HG02938 (cell line): Measurements from ENCODE around the gene ZNF154.
"Not testable (repeated sequence)": the region's sequence is repeated elsewhere in the genome, so short reads cannot be mapped to it uniquely, and the experiment has no call there.

Experiments
- ATAC-seq: cut with Tn5 transposase; IDR thresholded peaks from one replicate; pipeline ENCODE4 v1.9.1; 2021; ENCODE audit warnings: mild to moderate bottlenecking, moderate library complexity; ENCODE audit not compliant: unreplicated experiment

The ZNF154 gene

DNA sequence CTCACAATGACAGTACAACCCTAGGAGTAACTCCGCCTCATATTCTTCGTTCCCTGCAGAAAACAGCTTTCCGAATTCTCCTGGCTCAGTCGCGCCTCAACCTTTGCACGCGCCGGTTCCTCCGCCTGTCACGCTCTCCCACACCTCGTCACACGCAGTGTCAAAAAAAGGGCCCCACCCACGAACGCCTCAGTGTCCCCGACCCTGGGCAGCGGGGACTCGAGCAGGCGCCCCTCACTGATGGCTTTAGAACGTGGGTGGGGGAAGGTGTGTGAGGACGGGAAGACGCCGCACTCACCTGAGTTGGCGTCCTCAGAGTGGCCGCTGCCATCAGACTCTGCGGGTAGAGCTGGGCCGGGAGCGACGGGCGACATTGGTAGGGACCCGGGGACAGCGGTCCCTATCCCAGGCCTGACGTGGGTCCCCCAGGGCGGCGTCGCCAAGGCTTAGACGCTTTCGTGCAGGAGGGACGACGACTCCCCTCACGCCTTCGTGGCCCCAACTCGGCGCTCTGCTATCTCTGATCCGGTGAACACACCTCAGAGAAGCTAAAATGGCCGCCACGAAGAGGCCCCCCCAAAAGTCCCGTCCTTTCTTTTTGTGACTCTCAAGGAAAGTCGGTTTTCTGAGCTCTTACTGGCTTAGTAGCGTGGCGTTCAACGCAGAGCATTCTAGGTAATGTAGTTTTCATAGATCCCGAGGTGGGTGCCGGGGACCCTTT, at the start of gene ZNF154:
ZNF154 (minus strand) TSS at position 564 of the 721 bp plus-strand sequence; CDS start at position 331, 233 bp downstream.
- peak; percentile 62 for ATAC-seq

DNA sequence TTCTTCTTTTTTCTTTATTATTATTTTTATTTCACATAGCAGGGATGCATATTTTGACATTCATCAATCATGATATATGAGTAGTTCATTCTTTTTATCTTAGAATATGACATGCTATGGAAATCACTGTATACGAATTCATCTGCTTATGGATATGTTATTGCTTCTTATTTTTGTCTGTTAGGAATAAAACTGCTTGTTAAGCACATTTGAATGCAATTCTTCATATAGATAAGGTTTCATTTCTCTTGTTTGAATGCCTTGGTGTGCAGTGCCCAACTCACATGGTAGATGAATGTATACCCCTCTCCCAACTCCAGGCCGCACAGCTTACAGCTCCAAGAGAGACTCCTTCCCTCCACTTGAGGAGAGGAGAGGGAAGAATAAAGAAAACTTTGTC, 48.9 kb upstream of the ZNF154 start:
- ATAC-seq, result no peak

DNA sequence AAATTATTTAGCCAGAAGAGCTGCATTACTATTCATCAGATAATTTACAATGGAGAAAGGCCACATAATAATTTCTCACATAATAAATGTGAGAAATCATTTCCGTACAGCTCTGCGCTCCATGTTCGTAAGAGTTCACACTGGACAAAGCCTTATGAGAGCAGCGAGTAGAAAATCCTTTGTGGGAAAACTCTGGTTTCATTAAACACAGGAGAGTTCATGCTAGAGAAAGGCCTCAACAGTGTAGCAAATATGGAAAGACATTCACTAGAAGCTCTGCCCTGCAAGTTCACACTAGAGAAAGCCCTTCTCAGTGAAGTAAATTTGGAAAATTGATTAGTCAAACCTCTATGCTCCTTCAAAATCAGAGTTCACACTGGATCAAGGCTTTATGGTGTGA, 46.0 kb upstream of the ZNF154 start:
- ATAC-seq, result no peak

DNA sequence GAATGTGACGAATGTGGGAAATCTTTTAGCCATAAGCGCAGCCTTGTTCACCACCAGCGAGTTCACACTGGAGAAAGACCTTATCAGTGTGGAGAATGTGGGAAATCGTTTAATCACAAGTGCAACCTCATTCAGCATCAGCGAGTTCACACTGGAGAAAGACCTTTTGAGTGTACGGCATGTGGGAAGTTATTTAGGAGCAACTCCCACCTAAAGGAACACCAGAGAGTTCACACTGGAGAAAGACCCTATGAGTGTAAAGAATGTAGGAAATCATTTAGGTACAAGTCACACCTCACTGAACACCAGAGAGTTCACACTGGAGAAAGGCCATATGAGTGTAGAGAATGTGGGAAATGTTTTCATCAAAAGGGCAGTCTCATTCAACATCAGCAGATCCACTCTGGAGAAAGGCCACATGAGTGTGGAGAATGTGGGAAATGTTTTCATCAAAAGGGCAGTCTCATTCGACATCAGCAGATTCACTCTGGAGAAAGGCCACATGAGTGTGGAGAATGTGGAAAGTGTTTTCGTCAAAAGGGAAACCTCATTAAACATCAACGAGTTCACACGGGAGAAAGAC, 45.2 kb upstream of the ZNF154 start:
- no peak for ATAC-seq

DNA sequence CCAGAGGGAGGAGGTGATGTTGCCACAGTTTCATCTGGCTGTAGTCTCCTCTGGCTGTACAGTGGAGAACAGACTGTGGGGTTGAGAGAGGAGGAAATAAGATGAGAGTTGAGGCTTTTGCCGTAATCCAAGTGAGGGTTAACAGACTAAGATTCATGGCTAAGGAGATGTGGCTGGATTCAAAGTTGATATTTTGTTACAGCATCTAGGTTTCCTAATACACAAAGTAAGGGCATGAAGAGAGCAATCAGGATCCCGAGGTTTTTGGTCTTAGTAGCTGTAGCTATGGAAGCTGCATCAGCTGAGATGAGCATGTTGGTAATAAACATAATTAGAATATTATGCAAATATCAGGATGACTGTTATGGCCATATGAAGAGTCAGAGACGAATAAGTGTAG, 39.0 kb upstream of the ZNF154 start:
- ATAC-seq, result no peak

DNA sequence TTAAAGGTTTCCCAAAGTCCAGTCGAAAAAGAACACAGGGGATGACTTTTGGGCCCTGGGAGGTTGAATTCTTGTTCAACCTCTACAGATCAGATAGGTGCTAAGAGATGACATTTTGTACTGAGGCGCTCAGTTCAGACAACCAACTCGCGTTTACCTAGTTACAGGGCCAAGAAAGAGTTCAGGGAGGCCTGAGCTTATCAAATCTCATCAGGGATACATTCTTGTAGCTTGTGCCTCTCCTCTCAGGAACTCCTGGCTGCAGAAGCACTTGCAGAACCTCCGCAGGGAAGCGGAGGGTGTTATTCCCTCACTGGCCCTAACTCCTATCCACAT, 38.4 kb upstream of the ZNF154 start:
- ATAC-seq, result no peak

DNA sequence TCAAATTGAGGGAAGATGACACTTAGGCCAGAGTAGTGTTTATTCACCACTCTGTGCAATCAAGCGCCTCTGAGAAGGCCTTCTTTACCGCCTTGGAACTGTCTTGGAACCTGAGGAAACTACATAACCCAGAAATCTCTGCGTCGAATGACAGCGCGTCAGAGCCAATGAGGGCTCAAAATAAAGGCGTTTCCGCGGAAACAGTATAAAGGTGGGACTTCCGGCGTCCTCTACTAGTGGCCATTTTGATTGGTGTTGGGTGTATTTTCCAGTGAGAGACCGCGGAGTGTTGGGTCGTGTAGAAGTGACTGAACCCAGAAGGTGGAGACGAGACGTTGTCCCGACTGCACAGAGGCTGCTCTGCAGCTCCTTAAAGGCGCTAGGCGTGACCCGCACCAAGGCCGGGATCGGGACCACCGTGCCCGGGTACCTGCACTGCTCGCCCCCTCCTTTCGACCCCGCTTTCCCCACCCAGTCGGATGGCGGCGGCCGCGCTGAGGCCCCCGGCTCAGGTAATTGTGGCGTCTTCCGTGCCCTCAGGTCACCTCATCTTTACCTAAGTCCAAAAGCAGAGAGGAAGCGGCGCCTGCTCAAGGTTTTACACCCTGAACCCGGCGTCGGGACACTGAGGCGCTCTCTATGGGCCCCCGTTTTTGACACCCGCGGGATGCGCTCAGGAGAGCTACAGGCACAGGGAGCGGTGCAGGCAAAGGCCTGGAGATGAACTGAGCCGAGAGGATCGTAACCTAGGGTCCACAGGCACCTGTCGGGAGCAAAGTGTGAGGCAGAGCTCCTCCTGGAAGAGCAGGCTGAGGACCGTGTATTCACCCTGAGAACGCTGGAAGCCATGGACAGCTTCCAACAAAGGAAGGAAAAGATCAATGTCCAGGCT, 37.8 kb upstream of the ZNF154 start, which contains the start of gene ZNF776:
ZNF776 (plus strand) TSS at position 236 of the 892 bp plus-strand sequence; CDS start at position 480, 244 bp downstream.
- ATAC-seq, result peak; percentile 97

DNA sequence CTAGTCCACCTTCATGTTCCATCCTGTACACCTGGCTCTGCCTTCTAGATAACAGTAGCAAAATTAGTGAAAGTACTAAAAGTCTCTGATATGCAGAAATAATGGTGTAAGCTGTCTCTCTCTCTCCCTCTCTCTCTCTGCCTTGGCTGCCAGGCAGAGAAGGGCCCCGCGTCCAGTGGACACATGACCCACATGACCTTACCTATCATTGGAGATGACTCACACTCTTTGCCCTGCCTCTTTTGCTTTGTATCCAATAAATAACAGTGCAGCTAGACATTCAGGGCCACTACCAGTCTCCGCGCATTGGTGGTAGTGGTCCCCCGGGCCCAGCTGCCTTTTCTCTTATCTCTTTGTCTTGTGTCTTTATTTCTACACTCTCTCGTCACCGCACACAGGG, 29.8 kb upstream of the ZNF154 start:
- ATAC-seq, result not testable (repeated sequence)

DNA sequence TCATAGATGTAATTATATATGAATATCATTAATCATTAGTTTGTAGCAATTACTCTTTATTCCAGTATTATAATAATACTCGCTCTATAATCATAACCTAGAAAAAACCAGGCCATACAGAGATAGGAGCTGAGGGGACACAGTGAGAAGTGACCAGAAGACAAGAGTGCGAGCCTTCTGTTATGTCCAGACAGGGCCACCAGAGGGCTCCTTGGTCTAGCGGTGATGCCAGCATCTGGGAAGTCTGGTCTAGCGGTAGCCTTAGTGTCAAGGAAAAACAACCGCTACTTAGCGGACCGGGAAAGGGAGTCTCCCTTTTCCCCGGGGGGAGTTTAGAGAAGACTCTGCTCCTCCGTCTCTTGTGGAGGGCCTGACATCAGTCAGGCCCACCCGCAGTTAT, 29.3 kb upstream of the ZNF154 start:
- ATAC-seq, result not testable (repeated sequence)

DNA sequence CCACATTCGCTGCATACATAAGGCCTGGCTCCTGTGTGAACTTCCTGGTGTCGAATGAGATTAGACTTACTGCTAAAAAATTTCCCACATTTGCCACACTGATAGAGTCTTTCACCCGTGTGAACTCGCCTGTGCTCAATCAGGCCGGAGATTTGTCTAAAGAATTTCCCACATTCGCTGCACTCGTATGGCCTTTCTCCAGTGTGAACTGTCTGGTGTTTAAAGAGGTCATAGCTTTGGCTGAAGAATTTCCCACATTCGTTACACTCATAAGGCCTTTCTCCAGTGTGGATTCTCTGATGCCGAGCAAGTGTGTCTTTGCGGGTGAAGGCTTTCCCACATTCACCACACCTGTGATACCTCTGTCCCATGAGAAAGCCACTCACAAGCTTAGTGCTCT, 11.9 kb upstream of the ZNF154 start:
- ATAC-seq, result no peak

GRCh38 chr19:57719901-57720519, 11.0 kb upstream of the ZNF154 start:
- ATAC-seq, result no peak

GRCh38 chr19:57719424-57719823, 10.4 kb upstream of the ZNF154 start:
- no peak for ATAC-seq

- no peak for ATAC-seq
These were observed 3.2 kb upstream of the ZNF154 start for GRCh38 chr19:57712222-57712621.

DNA sequence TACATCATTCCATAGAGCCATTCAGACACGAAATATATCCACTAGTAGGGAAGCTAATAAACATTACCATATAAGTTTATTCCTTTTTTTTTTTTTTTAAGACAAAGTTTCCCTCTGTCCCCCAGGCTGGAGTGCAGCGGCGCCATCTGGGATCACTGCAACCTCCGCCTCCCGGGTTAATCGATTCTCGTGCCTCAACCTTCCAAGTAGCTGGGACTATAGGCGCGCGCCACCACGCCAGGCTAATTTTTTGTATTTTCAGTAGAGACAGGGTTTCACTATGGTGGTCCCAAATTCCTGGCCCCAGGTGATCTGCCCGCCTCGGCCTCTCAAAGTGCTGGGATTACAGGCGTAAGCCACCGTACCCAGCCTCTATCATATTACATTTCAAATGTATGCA, 612 bp upstream of the ZNF154 start:
- ATAC-seq, result no peak

GRCh38 chr19:57706346-57706745, 2.7 kb downstream of the ZNF154 start:
- no peak for ATAC-seq

GRCh38 chr19:57701625-57702024, 7.4 kb downstream of the ZNF154 start:
- no peak for ATAC-seq

DNA sequence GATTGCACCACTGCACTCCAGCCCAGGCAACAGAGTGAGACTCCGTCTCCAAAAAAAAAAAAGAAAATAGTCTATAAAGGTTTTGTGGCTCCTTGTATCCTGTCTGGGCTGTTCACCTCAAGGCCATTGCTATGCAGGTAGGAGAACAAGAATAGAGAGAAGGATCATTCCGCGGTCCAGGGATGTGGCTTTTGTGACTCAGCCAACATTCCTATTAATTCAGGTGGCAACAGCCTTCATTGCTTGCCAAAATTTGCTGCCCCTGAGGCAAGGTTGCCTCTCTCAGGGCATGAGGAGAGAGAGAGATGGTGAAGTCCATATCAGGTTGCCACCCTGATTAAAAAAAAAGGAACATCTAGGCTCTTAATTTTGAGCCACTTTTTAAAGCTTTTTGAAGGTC, 19.3 kb downstream of the ZNF154 start:
- no peak for ATAC-seq

GRCh38 chr19:57688011-57688763, 20.8 kb downstream of the ZNF154 start:
- no peak for ATAC-seq

GRCh38 chr19:57687363-57688010, 21.5 kb downstream of the ZNF154 start:
- no peak for ATAC-seq

- no peak for ATAC-seq
These were observed 22.3 kb downstream of the ZNF154 start for GRCh38 chr19:57686727-57687126.
